ENCODE results near the gene SPRED3. TPM values are rescaled to one million over a fixed set of nuclear protein-coding genes. Genes with fewer than 3 reads are reported as not detected.
"Not testable (repeated sequence)": the region's sequence is repeated elsewhere in the genome, so short reads cannot be mapped to it uniquely, and the experiment has no call there.

The SPRED3 gene
- total RNA-seq, 4 donors from 2014 or later, result 0.46 to 0.83 (median 0.59) TPM

- no peak for DNase-seq (ENCODE audit: extremely low spot score)
- peaks cover 0 to 64% (median 3%) of the 10 kb centered on the region in 4 donors for H3K27me3 ChIP-seq
- no peaks in the 10 kb centered on the region for H3K4me1 ChIP-seq
- H3K27ac ChIP-seq (replicated peaks in 1 of 4), result no peak overlapping the region
- 87% methylated on average over 4 of the region's 5 CpGs for WGBS
- TF ChIP-seq EP300 (IDR thresholded peaks at IDR 0.05) (no peak), CTCF (IDR thresholded peaks at IDR 0.05) (no peak), POLR2AphosphoS5 (IDR thresholded peaks at IDR 0.05) (no peak), POLR2A (IDR thresholded peaks at IDR 0.05; ENCODE audit: low read depth) (no peak)
- no peaks in the 10 kb centered on the region for H3K36me3 ChIP-seq
- H3K9me3 ChIP-seq, result no peaks in the 10 kb centered on the region
- intact Hi-C loops (cut with DNase I), result no loop called here
- H3K4me3 ChIP-seq, result no peak overlapping the region
Measured at GRCh38 chr19:38424272-38424671, 35.8 kb downstream of the SPRED3 start.

GRCh38 chr19:38425222-38425809 is 36.8 kb downstream of the SPRED3 start:
- Histone ChIP-seq H3K36me3 (no peaks in the 10 kb centered on the region), H3K9me3 (no peaks in the 10 kb centered on the region), H3K4me1 (no peaks in the 10 kb centered on the region), H3K27me3 (peaks cover 0 to 54% (median 3%) of the 10 kb centered on the region in 4 donors), H3K4me3 (peak overlapping the region; percentile 28 to 37 (median 34)), H3K27ac (replicated peaks in 1 of 4) (no peak overlapping the region)
- DNase-seq (ENCODE audit: extremely low spot score), result no peak
- TF ChIP-seq EP300 (IDR thresholded peaks at IDR 0.05), result no peak
- TF ChIP-seq POLR2A (IDR thresholded peaks at IDR 0.05; ENCODE audit: low read depth), result no peak
- TF ChIP-seq CTCF (IDR thresholded peaks at IDR 0.05), result no peak
- TF ChIP-seq POLR2AphosphoS5 (IDR thresholded peaks at IDR 0.05), result no peak
- WGBS, result 78% methylated on average over 7 of the region's 7 CpGs
- intact Hi-C loops (cut with DNase I), result no loop called here

DNA sequence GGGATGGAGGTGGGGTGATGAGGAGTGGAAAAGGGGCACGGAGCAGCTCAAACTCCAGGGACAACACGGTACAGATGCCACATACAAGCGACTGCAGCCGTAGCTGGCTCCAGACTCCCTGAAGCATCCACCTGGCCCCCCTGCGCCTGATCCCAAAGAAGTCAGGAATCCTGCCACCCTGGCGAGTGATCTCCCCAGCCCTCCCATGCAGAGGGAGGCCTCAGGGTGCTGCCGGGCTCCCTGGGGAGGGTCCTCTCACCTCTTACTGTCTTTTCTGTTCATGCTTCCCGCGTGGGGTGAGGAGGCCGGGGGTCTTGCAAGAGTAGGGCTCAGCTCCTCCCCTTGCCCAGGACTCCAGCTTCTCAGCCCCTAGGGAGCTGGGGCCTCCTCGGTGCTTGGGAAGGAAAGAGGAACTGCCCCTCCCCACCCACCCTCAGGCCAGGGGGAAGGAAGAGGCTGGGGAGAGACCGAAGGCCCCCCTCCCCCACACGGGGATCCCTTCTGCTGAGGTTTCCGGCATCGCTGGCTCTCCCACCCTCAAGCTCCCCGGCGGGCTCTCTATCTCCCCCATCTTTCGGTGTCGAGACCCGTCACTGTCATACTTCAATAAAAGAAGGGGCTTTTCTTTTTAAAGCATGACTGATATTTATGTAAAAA is 37.4 kb downstream of the SPRED3 start, which contains the start of gene RASGRP4:
TSS of gene RASGRP4 (minus strand) at position 410 of the 657 bp plus-strand sequence. CDS start at position 282, 128 bp downstream.
- no peak within 1 kb of the TSS for H3K27ac ChIP-seq (replicated peaks in 1 of 4)
- H3K27me3 ChIP-seq, result peaks cover 0 to 50% (median 3%) of the 10 kb centered on the region in 4 donors
- H3K9me3 ChIP-seq, result no peaks in the 10 kb centered on the region
- WGBS, result 24% methylated on average over 19 of the region's 20 CpGs
- H3K36me3 ChIP-seq, result no peaks in the 10 kb centered on the region
- H3K4me3 ChIP-seq, result peak within 1 kb of the TSS; percentile 28 to 37 (median 34)
- DNase-seq (ENCODE audit: extremely low spot score), result no peak
- no peaks in the 10 kb centered on the region for H3K4me1 ChIP-seq
- TF ChIP-seq POLR2A (IDR thresholded peaks at IDR 0.05; ENCODE audit: low read depth) (no peak), CTCF (IDR thresholded peaks at IDR 0.05) (no peak), EP300 (IDR thresholded peaks at IDR 0.05) (no peak), POLR2AphosphoS5 (IDR thresholded peaks at IDR 0.05) (no peak)
- intact Hi-C loops (cut with DNase I), result no loop called here

DNA sequence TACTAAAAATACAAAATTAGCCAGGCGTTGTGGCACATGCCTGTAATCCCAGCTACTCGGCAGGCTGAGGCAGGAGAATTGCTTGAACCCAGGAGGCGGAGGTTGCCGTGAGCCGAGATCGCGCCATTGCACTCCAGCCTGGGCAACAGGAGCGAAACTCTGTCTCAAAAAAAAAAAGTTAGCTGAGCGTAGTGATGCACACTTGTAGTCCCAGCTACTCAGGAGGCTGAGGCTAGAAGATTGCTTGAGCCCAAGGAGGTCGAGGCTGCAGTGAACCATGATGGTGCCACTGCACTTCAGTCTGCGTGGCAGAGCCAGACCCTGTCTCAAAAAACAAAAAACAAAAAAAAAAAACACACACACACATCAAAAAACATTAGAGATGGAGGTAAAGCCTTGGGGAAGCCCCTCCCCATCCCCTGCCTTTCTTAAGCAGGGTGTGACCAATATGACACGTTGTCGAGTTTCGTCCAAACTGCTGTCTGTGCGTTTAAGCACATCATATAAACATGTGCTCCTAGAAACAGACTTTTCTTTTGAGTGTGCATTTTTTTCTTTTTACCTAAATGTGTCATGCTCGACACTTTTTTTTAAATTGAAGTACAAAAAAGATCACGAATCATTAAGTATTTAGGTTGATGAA is 38.7 kb downstream of the SPRED3 start:
- H3K9me3 ChIP-seq; H3K4me3 ChIP-seq; DNase-seq (ENCODE audit: extremely low spot score); H3K4me1 ChIP-seq; H3K36me3 ChIP-seq; intact Hi-C loops (cut with DNase I); H3K27ac ChIP-seq (replicated peaks in 1 of 4): not testable (repeated sequence)
- H3K27me3 ChIP-seq, result peaks cover 0 to 50% (median 3%) of the 10 kb centered on the region in 4 donors
- WGBS, result 68% methylated on average over 17 of the region's 17 CpGs

All from esophagus muscularis mucosa (tissue), 4 donors.